Measurements from ENCODE around the gene UBL7.
"Not testable (repeated sequence)": the region's sequence is repeated elsewhere in the genome, so short reads cannot be mapped to it uniquely, and the experiment has no call there.

Gene UBL7

GRCh38 chr15:74463634-74464033 is 2.7 kb upstream of the UBL7 start:
- DNase-seq (ENCODE audit: low spot score): no peak

GRCh38 chr15:74461847-74462511 is 1.0 kb upstream of the UBL7 start:
- DNase-seq (ENCODE audit: low spot score): peak; percentile 13

GRCh38 chr15:74460298-74460697 is 662 bp downstream of the UBL7 start:
- DNase-seq (ENCODE audit: low spot score): no peak

- DNase-seq (ENCODE audit: low spot score): not testable (repeated sequence)
These were observed 1.2 kb downstream of the UBL7 start for GRCh38 chr15:74459798-74460197.

GRCh38 chr15:74458473-74458872 is 2.5 kb downstream of the UBL7 start:
- DNase-seq (ENCODE audit: low spot score): no peak

GRCh38 chr15:74457036-74457435 is 3.9 kb downstream of the UBL7 start:
- DNase-seq (ENCODE audit: low spot score): not testable (repeated sequence)

- DNase-seq (ENCODE audit: low spot score): no peak
These were observed 6.0 kb downstream of the UBL7 start for GRCh38 chr15:74454764-74455500.

GRCh38 chr15:74453925-74454763 is 6.8 kb downstream of the UBL7 start:
- DNase-seq (ENCODE audit: low spot score): no peak

GRCh38 chr15:74451861-74452835 is 8.8 kb downstream of the UBL7 start:
- no peak for DNase-seq (ENCODE audit: low spot score)

GRCh38 chr15:74451322-74451721 is 9.6 kb downstream of the UBL7 start:
- no peak for DNase-seq (ENCODE audit: low spot score)

GRCh38 chr15:74449643-74450205 is 11.2 kb downstream of the UBL7 start:
- DNase-seq (ENCODE audit: low spot score): no peak

- DNase-seq (ENCODE audit: low spot score): no peak
These were observed 11.9 kb downstream of the UBL7 start for GRCh38 chr15:74449095-74449494.

GRCh38 chr15:74445816-74446763 is 14.9 kb downstream of the UBL7 start:
- DNase-seq (ENCODE audit: low spot score): no peak

- no peak for DNase-seq (ENCODE audit: low spot score)
These were observed 16.6 kb downstream of the UBL7 start for GRCh38 chr15:74444106-74445062.

GRCh38 chr15:74443100-74443909 is 17.7 kb downstream of the UBL7 start:
- DNase-seq (ENCODE audit: low spot score): no peak

- DNase-seq (ENCODE audit: low spot score): no peak
These were observed 18.4 kb downstream of the UBL7 start for GRCh38 chr15:74442604-74443003.

GRCh38 chr15:74442063-74442462 is 18.9 kb downstream of the UBL7 start:
- no peak for DNase-seq (ENCODE audit: low spot score)

All from kidney tubule cell (primary cell).